GM21717 (cell line): ENCODE data around the gene MYH7.

Source experiments
- ATAC-seq: cut with Tn5 transposase; IDR thresholded peaks from one replicate; pipeline ENCODE4 v1.9.1; 2021; ENCODE audit warnings: mild to moderate bottlenecking, moderate library complexity; ENCODE audit not compliant: unreplicated experiment

The MYH7 gene

DNA sequence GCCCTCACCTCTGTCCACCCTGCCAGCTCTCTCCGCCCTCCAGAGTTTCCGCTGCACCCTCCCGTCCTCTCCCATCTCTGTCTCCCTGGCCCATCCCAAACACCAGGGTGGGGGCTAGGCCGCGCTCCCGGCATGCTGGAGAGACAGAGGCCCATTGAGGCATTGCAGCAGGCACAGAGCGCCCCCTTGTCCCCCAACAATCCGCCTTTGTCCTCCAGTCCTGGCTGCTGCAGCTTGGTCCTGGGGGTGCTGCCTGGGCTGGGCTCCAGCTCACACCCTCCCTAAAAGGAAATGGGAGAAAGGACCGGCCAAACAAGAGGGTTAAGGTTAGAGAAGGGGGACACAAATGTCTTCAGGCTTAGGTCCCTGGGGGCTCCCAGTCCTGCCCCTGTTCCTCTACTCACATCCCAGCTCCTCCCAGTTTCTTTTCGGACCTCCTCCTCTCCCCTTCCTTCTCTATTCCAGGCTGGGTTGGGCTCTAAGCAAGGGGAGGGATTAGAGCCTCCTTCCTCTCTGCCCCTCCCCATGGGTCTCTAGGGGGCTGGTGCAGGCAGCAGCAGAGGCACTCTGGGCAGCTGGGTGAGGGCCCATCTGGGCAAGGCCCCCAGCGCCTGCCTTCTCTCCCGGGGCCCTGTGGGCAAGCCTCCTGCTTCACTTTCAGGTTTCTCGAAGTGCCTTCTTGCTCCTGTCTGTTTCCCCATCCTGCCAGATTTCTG is 58.8 kb downstream of the MYH7 start, which contains the start of gene CMTM5:
TSS of gene CMTM5 (plus strand) at position 565 of the 716 bp plus-strand sequence. CDS start 206 bp downstream, outside the sequence.
- ATAC-seq: no peak

DNA sequence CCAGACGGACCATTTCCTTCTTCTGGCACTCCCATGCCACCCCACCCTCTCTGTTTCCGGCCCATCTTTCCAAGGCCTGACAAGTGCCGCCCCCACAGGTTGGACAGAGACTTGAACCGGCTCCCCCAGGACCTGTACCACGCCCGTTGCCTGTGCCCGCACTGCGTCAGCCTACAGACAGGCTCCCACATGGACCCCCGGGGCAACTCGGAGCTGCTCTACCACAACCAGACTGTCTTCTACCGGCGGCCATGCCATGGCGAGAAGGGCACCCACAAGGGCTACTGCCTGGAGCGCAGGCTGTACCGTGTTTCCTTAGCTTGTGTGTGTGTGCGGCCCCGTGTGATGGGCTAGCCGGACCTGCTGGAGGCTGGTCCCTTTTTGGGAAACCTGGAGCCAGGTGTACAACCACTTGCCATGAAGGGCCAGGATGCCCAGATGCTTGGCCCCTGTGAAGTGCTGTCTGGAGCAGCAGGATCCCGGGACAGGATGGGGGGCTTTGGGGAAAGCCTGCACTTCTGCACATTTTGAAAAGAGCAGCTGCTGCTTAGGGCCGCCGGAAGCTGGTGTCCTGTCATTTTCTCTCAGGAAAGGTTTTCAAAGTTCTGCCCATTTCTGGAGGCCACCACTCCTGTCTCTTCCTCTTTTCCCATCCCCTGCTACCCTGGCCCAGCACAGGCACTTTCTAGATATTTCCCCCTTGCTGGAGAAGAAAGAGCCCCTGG is 59.8 kb downstream of the MYH7 start:
- ATAC-seq: no peak

DNA sequence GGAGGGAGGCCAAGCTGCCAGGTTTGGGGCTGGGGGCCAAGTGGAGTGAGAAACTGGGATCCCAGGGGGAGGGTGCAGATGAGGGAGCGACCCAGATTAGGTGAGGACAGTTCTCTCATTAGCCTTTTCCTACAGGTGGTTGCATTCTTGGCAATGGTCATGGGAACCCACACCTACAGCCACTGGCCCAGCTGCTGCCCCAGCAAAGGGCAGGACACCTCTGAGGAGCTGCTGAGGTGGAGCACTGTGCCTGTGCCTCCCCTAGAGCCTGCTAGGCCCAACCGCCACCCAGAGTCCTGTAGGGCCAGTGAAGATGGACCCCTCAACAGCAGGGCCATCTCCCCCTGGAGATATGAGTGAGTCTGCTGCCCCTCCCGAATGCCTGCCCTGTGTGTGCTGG is 62.4 kb downstream of the MYH7 start:
- ATAC-seq: no peak

DNA sequence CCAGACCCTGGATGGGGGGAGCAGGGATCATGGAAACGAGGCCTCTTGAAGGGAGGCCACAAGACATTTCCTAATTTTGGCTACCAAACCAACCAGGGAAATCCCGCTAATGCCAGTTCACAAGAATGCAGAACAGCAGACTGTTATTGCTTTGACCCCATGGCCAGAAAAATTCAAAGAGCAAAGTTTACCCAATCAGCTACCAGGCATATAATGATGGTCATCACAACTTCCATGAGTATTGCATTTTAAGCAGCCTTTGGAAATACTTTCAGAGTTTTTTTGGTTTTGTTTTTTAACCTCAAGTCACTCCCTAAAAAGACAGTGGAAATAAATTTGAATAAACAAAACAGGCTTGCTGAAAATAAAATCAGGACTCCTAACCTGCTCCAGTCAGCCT is 63.0 kb downstream of the MYH7 start, which contains the start of gene IL25:
TSS of gene IL25 (plus strand) at position 301 of the 400 bp plus-strand sequence.
- ATAC-seq: no peak

DNA sequence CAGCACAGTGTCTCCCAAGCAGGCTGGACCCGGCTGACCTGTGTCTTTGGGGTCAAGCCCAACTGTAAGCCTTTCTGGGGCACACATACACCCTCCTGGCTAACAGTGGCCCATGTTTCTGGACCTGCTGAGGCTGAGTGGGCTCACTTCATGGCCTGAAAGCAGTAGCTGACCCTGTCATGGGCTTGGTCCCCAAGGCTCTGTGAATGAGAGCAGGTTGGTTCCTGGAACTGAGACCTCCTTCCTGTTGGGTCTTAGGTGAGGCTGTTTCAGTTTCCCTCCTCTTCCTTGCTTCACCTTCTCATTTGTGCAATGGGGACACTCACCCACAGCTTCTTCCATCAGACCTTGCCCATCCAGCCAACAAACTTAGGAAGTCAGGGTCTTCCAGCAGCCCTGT is 63.6 kb downstream of the MYH7 start:
- ATAC-seq: no peak

DNA sequence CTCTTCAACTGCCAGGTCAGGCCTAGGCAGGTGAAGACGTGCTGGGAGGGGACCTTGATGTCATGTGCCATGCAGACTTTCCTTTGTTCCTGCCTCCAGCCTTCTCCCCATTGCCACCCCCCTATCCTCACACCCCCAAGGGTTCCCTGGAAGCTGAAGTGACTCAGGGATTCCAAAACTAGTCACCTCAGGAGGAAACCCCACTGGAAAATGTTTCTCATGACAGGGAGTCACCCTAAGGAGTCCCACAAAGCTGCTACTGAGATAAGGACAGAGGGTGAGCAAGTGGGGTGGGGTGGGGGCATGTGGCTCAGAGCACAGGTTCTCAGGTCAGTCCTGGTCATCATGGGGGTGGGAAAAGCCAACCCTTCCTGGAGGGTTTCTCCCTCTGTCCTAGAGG is 65.2 kb downstream of the MYH7 start:
- no peak for ATAC-seq

DNA sequence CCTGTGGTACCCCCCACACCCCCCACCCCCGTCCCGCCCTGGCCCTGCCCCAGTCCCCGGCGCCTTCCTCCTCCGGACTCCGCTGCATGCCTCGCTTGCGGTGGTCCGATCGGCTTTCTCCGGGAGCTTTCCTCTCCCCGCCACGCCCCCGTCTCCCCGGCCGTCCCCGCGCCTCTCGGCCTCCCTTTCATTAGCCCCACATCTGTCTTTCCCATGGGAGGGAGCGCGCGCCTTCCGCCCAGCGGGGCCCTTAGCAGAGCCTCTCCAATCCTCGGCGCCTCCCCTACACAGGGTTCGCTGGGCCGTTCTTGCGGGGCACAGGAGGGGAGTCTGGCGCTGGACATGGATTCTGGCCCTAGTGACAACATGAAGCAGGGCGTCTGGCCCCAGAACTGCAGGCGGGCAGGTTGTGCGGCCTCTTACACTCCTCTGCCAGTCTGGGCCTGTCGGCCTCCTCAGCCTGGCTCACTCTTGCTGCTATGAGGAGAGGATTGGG is 69.0 kb downstream of the MYH7 start:
- no peak for ATAC-seq

DNA sequence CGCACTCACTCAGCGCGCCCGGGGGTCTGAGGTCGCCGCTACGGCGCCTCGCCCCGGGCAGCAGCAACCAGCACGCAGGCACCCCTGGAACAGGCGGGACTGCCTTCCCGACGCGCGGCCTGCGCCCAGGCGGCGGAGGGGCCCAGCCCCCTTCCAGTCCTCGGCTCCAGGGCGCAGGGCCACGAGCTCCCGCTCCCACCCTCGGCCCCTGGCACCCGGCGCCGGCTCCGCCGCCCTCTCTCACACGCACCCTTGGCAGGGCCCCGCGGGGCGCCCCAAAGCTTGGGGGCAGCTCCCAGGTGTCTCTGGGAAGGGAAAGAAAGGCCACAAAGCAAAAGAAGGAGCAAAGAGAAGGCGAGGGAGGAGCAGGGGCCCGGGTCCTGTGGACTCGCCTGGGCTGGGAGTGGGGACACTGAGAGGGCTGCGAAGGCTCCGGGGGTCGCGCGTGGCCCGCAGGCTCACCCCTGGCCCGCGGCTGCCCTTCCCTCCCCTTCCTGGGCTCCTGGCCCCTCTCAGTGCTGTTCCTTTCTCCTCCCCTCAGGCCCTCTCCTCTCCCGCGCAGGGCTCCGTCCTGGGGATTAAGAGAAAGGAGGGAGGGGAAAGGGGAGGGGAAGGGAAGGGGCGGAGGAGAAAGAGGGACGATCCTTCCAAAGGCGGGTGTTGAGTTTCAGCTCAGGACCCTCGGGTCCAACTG is 69.6 kb downstream of the MYH7 start:
- ATAC-seq: no peak

GRCh38 chr14:23365036-23365731 is 70.3 kb downstream of the MYH7 start, which contains the start of gene EFS:
Gene EFS (minus strand): TSS chr14:23365172. CDS start chr14:23365025, 147 bp downstream.
- ATAC-seq: no peak

DNA sequence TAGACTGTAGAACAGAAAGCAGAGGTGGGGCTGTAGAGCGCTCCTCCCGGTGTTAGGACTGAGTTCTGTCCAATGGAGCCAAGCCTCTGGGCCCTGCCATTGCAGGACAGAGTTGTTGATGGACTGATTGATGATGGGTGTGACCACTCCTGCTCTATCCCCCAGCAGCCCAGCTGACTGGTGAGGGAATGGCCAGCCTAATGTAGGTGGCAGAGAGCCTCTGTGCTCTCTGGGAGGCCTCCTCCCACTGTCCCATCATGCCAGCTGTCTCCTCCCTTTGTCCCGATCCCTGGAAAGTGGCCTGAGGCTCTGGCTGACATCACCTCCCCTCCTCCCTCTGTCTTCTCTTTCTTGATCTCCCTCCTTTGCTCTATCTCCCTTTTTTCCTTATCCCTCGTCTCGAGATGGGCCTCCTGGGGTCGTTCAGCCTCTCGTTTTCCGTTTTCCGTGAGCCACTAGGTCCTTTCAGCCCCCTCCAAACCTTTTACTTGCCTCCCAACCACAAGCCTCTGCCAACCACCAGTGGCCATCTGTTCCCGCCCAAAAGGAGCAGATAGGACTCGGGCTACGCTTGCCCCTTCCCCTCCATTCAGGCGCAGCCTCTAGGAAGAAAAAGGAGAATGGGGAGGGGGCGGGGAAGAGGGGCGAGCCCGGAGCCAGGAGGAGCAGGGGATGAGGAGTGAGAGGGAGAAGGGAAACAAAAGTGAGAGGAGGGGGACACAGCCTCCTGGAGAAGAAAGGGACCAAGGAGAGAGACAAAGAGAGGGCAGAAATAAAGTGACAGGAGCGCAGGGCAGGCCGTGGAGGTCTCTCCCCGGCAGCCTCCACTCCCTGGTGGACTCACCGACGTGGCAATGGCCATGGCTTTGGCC is 71.1 kb downstream of the MYH7 start:
- ATAC-seq: no peak
